NCI-H1105 (cell line): Measurements from ENCODE around the gene BTD.
"Not testable (repeated sequence)": the region's sequence is repeated elsewhere in the genome, so short reads cannot be mapped to it uniquely, and the experiment has no call there.

Experiments
- DNase-seq: peaks from one replicate; lab custom pipeline; 2025; lab: John Stamatoyannopoulos, UW

Gene BTD

DNA sequence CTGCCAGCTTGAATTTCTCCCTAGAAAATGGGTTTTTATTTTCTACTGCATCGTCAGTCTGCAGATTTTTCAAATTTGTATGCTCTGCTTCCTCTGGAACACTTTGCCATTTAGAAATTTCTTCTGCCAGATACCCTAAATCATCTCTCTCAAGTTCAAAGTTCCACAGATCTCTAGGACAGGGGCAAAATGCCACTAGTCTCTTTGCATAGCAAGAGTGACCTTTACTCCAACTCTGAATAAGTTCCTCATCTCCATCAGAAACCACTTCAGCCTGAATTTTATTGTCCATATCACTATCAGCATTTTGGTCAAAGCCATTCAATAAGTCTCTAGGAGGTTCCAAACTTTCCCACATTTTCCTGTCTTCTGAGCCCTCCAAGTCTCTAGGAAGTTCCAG, 3.0 kb downstream of the BTD start:
- DNase-seq, result not testable (repeated sequence)

DNA sequence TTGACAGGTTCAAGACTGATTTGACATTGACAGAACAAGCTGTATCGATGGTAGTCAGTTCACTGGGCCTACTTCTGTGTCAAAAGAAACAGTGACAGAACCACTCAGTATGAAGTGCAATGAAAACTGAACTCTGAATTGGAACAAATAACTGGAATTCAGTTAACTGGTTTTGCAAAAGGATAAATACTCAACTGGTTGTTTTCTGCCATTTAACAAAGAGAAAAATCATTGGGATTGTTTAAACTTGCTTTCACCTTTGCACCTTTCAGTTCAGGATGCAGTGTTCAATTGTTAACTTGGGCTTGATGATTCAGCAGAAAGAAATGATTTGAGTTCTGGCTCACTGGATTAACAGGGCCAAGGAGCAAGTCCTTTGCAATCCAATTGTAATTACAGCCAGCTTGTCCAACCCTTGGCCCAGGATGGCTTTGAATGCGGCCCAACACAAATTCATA, 4.9 kb downstream of the BTD start:
- DNase-seq, result no peak

DNA sequence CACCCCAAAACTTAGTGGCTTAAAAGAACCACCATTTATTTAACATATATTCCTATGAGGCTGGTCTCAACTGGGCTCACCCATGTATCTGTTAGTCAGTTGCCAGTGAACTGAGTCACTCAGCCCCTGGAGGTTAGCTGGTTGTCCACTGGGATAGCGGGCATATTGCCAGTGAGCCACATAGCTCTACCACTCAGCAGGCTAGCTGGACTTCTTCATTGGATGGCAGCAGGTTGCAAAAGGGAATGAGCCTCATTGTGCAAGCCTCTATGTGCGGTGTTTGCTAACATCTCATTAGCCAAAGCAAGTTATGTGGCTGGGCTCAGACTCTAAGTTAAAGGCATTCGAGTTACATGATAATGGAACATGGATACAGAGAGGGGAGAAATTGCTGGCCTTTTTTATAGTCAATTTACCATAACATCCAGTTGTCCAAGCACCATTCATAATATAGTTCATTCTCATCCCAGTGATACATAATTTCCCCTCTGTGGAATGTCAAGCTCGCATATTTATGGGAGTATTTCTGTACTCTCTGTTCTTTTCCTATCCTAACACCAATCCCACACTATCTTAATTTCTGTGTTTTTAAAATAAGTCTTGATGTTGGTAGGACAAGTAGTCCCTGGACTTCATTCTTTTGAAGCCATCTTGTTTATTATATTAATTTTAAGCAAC, 8.7 kb downstream of the BTD start:
- no peak for DNase-seq

DNA sequence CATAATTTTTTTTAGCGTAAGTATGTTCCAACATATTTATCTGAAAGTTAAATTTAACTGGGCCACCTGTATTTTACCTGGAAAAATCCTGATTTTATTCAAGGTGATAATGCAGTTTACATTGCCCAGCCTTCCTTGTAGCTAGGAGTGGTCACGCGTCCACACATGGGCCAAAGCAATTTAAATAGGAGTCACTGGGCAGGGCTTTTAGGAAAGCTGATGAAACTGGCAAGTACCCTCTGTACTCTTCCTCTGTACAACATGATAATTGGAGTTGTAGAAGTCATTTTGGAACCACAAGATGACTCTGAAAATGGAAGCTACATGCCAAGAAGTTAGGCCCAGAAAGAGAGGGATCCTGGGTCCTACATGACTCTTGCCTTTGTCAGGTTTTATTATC, 9.5 kb downstream of the BTD start:
- no peak for DNase-seq

DNA sequence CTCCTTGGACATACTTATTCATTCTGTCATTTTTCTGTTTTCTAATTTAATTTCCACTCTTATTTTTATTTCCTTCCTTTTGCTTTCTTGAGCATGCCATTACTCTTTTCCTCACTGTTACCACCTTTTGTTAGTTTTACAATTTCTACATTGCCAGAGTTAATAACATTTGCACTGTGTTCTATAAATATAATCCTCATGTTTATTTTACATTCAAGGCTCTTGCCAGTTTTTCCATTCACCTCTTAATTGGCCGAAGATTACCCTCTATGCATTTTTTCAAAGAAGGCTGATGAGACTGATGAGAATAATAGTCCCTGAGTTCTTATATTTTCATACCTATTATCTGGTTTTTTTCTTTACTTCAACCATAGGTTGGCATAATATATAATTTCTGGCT, 10.5 kb downstream of the BTD start:
- DNase-seq, result no peak

DNA sequence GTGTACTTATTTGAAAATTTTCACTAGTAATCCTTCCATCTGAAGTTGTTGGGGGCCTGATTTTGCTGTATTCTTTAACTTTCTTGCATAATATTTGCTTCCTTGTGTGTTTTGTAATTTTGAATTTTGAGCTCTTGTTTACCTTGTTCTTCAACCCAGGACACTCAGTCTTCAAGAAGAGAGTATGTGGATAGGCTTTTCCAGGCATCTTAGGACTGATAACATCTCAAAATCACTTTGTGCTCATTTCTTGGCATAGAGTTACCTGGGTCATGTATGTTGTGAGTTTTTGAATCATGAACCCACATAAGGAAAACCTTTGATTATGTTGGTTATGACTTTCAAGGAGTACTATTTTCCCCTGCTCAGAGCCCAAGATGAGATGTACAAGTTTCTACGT, 13.4 kb downstream of the BTD start:
- no peak for DNase-seq

DNA sequence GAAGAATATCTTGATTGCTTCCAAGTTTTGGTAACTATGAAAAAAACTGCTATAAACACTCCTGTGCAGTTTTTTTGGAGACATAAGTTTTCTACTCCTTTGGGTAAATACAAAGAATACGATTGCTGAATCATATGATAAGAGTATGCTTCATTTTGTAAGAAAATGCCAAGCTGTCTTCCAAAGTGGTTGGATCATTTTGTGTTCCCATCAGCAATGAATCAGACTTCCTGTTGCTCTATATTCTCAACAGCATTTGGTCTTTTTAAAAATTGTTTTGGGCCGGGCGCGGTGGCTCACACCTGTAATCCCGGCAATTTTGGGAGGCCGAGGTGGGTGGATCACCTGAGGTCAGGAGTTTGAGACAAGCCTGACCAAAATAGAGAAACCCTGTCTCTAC, 14.5 kb downstream of the BTD start:
- DNase-seq, result no peak

DNA sequence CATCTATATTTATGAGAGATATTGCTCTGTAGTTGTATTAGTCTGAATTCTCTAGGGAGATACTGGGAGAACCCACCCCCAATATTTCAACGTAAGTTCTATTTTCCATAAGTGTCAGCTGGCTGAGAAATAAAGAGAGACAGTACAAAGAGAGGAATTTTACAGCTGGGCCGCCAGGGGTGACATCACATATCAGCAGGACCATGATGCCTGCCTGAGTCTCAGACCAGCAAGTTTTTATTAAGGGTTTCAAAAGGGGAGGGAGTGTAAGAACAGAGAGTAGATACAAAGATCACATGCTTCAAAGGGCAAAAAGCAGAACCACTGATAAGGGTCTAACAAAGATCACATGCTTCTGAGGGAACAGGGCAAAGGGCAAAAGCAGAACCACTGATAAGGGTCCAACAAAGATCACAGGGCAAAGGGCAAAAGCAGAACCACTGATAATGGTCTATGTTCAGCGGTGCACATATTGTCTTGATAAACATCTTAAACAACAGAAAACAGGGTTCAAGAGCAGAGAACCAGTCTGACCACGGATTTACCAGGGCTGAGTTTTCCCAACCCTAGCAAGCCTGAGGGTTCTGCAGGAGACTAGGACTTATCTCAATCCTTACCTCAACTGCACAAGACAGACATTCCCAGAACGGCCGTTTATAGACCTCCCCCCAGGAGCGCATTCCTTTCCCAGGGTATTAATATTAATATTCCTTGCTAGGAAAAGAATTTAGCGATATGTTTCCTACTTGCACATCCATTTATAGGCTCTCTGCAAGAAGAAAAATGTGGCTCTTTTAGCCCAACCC, 18.3 kb downstream of the BTD start:
- not testable (repeated sequence) for DNase-seq

DNA sequence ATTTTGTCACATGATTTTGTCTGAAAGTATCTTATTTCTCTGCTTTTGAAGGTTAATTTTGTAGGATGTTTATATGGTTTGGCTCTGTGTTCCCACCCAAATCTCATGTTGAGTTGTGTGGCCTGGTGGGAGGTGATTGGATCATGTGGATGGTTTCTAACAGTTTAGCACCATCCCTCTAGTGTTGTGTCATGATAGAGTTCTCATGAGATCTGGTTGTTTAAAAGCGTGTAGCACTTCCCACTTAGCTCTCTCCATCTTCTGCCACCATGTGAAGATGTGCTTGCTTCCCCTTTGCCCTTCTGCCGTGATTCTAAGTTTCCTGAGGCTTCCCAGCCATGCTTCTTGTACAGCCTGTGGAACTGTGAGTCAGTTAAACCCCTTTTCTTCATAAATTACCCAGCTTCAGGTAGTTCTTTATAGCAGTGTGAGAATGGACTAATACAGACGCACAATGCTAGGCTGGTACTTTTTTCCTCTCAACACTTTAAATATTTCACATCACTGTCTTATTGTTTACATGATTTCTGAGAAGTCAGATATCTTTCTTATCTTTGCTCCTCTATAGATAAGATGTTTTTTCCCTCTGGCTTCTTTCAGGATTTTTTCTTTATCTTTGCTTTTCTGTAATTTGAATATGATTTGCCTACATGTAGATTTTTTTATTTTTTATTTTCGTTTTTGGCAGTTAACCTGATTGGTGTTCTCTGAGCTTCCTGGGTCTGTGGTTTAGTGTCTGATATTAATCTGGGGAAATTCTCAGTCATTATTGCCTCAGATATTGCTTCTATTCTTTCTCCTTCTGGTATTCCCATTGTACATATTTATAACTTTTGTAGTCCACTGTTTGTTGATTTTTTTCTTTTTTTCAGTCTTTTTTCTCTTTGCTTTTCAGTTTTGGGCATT, 22.2 kb downstream of the BTD start:
- DNase-seq, result no peak

DNA sequence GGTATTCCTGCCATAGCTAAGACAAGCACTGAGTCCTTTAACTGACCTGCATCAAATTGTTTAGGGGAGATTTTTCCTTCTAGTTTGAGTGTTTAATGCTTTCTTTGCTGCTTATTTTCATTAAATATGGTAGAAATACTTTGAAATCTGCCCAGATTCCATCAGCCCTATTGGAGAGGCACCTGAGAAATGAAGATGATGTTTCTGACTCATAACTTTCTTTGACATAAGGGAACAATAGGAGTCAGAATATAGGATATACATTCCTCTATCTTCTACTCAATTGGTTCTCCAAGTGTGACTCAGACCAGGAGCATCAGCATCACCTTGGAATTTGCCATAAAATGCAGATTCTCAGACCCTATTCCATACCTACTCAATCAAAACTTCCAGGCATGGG, 27.4 kb downstream of the BTD start:
- DNase-seq, result no peak

DNA sequence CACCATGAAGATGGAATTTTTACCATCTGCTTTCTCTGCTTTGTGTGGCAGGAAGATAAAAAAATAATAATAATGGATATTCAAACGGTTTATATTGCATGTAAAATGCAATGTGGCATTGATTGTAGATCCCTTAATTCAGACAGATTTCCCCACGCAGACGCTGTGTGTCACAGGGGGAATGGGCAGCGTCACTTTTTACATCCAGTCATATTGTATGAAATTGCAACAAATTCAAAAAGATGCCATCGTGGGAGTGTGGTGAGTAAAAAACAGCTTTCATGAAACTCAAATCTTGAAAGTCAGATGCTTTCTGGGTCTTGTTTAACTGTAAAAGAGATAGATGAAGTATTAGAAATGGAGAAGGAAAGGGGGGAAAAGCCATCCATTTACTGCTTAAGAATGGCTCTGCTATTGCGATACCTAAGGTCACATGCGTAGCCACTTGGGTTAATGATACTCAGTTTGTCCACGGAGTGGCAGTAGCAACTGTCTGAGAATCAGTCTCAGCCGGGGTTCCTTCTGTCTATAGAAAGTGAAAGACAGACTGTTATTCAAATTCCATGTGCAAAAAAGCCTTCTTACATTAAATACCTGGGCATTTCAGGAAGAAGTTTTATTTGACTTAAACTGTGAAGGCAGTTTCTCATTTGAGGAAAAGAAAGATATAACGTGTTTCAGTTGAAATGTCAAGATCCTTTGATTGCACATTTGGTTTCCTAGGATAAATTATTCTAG, 28.5 kb downstream of the BTD start:
- no peak for DNase-seq

DNA sequence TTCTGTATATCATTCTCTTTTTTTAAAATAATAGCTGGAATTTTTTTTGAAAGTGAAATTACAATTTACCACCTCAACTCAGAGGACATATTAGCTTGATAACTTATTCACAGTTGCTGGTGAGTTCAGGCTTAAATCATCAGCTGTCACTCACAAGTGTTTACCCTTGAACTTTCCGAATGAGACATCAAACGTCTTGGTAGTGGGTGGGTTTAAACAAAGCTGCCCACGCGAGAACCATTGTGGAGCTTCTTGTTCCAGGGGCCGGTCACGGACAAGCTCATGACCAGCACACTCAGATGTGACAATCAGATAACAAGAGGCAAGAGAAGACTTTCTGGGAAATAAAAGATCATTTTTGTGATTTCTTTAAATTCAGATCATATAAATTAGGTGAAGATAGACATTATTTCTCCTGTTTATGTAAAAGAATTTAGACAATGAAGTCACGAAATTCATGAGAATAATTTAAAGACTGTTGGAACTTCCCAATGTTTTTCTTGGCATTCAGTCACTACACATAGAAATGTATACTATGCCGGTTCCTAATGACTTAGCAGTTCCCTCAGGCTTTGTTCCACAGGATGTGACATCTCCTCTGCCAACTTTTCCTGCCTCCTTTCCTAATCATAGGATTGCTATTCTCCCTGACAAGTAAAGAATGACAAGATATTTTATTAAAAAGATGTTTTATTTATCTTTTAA, 29.3 kb downstream of the BTD start:
- no peak for DNase-seq

DNA sequence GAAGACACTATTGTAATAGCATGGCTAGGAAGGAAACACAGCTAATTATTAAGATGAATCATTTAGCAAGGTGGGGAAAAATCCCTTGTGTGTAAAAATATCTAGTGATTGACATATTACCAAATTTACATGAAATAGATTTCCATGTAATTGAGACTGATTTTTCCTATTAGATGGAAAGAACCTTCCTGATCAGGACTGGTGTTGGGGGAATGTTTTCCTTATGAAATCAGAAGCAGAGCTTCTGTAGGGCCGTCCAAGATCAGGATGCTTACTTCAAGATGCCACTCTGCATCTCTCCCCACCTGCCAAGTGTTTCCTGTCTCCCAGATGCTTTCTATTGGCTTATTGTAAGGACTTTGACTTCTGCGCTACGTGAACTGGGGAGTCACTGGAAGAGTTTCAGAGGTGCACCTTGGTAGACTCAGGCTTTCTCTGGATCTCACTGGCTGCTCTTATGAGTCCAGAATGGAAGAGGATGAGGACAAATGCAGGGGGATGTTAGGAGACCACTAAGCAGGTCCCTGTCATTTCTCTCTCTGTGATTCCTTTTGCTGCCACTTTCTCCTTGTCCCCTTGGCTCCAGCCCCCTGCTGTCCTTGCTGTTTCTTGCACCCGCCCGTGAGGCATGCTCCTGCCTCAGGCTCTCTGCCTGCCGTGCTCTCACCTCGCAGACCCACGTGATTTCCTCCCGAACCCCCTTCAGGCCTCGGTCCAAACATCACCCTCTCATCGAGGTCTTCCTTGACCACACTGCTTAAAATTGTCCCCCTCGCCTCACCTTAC, 30.1 kb downstream of the BTD start:
- no peak for DNase-seq

DNA sequence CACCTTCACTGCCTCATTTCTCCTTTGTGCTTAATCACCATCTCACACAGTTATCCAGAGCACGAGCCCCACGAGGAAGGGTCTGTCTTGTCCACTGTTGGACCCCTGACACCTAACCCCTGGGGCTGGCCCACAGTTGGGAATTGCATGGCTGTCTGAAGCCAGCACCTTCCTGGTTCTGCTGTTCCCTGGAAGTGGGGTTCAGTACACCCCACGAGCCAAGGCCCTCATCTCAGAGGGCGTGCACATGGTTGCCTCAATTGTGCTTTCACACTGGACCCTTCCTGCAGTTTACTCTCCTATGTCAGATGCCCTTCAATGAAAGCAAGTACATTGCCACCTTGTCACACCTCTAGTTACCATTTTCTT, 30.7 kb downstream of the BTD start:
- DNase-seq, result no peak

DNA sequence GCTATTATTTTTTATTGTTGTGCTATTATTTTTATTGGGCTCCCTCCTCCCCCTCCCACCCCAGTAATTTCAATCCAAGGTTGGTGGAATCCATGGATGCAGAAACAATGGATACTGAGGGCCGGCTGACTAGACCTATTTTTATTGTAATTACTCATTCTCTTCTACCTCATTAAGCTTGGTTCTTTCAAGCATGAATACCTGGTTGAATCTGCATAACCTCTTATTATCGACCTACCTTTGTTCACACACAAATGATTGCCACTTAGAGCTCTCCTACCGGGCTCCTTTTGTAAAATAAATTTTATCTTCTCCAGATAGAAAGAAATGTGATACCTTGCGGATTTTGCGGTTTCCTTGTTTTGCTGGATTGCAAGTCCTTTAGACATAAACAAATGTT, 31.6 kb downstream of the BTD start:
- DNase-seq, result peak; percentile 26

DNA sequence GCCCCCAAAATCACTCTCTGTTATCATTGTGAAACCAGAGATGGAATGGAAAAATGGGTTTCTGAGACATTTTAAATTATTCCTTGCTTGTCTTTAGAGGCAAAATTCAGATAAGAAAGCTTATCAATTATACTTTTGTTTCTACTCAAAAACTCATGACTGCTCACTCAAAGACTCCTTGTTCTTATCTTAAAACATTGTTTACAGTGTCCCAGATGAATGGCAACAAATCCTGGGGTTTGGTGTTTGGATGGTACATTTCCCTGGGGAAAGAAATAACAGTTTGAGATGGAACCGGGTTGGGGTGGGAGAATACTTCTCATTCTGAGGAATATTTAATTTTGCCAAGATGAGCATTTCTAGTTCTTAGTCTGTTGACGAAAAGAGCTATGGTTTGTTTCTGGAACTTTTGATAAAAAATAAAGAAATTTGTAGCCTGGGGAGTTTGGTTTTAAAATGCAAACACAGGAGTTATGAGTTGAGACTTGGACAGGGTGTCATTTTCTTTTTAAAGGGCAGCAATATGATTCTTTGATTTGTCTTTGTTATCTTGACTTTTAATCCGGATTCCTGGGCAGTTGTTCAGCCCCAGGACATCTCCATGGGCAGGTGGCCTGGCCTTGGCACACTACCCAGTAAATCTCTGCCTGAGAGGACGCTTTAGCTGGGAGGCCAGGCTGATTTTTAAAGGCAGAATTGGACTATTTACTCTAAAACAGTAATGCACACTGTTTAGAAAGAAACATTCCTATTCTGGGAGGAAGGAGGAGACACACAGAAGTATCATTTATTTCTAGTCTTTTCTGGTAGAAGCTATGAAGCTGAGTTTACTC, 32.4 kb downstream of the BTD start:
- no peak for DNase-seq

DNA sequence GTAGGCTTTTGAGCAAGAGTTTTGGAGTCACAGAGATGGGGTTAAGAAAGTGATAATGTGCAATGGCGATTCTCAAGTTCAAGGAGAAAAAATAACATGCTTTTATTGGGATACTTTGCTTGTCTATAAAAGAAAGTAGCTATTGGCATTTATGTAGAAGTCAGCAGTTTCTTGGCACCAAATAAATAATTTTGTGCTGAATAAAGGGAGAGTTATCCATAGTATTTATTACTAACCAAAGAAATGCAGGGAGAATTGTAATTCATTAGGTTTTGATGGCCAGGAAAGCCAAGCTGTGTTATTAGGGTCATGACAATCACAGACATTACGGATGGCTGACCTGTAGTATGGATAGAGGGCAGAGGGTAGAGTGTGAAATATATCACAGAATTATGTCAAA, 33.1 kb downstream of the BTD start:
- DNase-seq, result no peak

DNA sequence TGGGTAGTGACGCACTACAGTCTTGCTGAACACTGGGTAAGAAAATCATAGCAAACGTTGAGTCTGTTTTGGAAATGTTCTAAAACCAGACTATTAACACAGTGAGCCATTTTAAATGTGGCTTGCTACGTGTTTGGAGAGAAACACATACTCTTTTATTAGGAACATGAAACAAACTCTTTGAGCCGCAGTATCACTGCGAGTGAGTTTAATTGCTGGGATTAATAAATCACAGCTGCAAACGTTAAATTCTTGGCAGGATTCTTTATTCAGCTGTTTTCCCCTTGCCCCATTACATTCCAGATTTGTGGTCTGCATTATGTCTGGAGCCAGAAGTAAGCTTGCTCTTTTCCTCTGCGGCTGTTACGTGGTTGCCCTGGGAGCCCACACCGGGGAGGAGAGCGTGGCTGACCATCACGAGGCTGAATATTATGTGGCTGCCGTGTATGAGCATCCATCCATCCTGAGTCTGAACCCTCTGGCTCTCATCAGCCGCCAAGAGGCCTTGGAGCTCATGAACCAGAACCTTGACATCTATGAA, 33.6 kb downstream of the BTD start:
- DNase-seq, result no peak

DNA sequence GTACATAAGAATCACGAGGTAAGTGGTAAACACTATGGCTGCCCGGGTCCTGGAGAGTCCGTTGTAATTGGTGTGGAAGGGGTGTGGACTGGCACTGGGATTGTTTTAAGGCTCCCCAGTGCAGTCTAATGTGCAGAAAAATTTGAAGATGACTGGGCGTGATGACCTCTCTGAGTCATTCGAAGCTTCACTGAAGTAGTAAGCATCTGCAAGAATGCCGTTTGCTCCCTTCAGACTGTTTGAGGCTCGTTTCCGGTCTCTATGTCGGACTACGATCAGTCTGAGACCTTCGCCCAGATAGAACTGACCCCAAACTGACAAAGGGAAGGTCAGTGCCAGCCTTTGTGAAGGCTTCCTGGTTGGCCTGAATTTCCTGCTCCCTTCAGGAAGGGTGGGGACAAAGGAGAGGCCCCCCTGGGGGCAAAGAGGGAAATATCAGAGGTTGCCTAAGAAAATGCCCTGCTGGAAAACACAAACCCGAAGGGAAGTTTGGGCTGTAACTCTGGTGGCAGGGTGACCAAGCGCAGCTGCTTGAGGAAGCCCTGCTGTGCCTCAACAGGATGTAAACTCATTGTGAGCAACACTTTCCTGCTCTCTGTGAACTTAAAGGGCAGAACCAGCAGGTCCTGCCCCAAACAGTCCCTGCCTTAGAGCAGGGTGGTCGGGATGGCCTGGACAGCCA, 34.6 kb downstream of the BTD start:
- DNase-seq, result no peak
